A549 treated with DMSO at 1 μM for 4 hours (cell line): ENCODE data around the gene RARRES2. TPM values are rescaled to one million over a fixed set of nuclear protein-coding genes. Genes with fewer than 3 reads are reported as not detected.

Experiments
- total RNA-seq: library from RNA; stranded (reverse); fragments of 200-300 nt; extraction: Qiagen RNA extraction; gene quantifications from 5 replicates; pipeline ENCODE4 v1.2.3, GENCODE V29; 2022; ENCODE audit warnings: low read depth

Gene RARRES2
- total RNA-seq: not detected in 5 replicates

DNA sequence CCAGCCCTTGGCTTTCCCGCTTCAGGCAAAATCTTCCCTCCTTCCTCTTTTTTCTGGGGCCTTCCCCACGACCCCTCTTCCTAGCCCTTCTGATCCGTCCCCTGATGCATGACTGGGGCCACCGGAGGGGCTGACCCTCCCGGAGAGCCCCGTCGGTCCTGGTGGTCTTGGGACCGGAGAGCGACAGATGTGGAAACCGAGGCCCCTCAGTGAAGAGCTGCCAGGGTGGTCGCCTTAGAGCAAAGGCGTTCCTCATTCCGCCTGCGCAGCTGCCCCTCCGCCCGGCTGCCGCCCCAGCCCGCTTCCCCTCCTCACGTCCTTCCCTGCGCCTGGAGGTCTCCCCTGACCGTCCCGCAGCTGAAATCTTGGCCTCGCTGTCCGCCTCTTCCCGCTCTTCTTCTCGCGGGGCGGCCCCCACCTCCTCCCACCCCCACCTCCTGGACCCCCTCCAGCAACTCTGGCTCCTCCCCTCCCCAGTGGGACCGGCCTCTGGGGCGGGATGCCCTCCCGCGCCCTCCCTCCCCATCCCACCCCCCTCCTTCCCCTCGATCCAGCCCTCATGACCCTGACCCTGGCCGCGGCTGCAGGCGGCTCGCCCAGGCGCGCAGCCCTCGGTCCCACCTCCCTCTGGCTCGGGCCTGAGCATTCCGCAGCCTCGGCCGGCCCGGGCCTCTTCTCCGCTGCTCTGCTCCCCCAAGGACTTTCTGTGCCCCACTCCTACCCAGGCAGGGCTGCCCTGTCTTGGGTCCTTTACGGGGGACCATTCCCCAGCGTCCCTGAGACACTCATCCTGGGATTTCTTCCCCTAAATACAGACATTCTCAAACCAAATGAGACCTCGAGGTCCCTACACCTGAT, at the start of gene RARRES2:
TSS of gene RARRES2 (minus strand) at position 367 of the 858 bp plus-strand sequence. CDS start 1,020 bp downstream, outside the sequence.

DNA sequence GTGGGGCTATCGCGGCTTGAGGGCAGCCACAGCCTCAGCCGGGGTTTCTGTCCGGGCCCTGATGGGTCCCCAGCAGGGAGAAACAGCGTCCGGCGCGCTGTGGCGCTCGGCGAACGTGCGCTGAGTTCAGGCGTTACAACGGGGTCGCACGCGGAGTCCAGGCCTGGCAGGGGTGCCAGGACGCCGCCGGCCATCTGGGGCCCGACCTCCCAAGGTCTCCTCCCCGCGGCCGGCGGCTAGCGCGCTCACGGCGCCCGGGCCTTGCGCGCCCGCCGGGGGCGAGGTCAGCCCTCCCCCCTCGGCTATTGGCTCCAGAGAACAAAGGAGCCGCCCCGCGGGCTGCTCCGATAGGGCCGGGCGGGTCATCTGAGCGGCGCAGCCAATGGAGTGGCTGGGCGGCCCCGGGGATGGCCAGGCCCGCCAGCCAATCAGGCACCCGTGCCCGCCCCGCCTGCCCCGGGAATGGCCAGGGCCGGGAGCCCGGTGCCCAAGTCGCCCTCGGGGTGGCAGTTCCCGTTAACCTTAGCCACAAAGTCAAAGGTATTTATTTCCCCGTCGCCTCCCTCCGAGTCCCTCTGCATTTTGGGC, 37.5 kb upstream of the RARRES2 start, which contains the start of gene ZNF775:
TSS of gene ZNF775 (plus strand) at position 478 of the 588 bp plus-strand sequence. CDS start 9,141 bp downstream, outside the sequence.

GRCh38 chr7:150368096-150368883, 26.9 kb upstream of the RARRES2 start, which contains the start of gene REPIN1:
Gene REPIN1 (plus strand): TSS chr7:150368822. CDS start chr7:150369712, 890 bp downstream.

GRCh38 chr7:150322833-150323681, 18.4 kb downstream of the RARRES2 start, which contains the start of the genes ACTR3C and LRRC61:
Gene ACTR3C (minus strand): TSS chr7:150323545. CDS start chr7:150295296, 28,249 bp downstream.
Gene LRRC61 (plus strand): TSS chr7:150323355. CDS start chr7:150336862, 13,507 bp downstream.

Other genes with a start within 250 kb of the RARRES2 start
- gene LRRC61, start 18.3 kb downstream of the RARRES2 start, total RNA-seq: 0.05 to 0.21 TPM (median 0.10 TPM) in 4 of 5 replicates, not detected in the other
- gene ACTR3C, start 18.1 kb downstream of the RARRES2 start, total RNA-seq: not detected in 5 replicates
- gene REPIN1, start 27.2 kb upstream of the RARRES2 start, total RNA-seq: 76.4 to 94.5 TPM (median 87.7 TPM) in 5 replicates
- 4.1 to 7.5 TPM (median 5.7 TPM) in 5 replicates for gene ZNF775, start 37.7 kb upstream of the RARRES2 start, total RNA-seq
- not detected in 5 replicates for gene GIMAP8, start 109.0 kb upstream of the RARRES2 start, total RNA-seq
- not detected in 5 replicates for gene GIMAP7, start 173.2 kb upstream of the RARRES2 start, total RNA-seq
- gene GIMAP4, start 225.8 kb upstream of the RARRES2 start, total RNA-seq: not detected in 5 replicates